Suprapubic skin (tissue), 4 donors: ENCODE data around the gene GRXCR2. TPM values are rescaled to one million over a fixed set of nuclear protein-coding genes. Genes with fewer than 3 reads are reported as not detected.
A peak's percentile ranks its signal among the peaks of the same experiment; 100 is the strongest.

ENCODE experiments used
- DNase-seq, 2 donors: peaks; one replicate each; pipeline ENCODE4 v3.0.0-alpha.2; 2019; ENCODE audit warnings: low spot score in 2 of 2
- H3K27ac ChIP-seq: fragments of 200-600 bp; sonication (generic); one replicate; pipeline ENCODE4 v1.5.1; 2019
- H3K27me3 ChIP-seq: fragments of 200-600 bp; sonication (generic); one replicate; pipeline ENCODE4 v1.5.1; 2019
- H3K36me3 ChIP-seq: fragments of 200-600 bp; sonication (generic); one replicate; pipeline ENCODE4 v1.5.1; 2019
- H3K4me1 ChIP-seq: fragments of 200-600 bp; sonication (generic); one replicate; pipeline ENCODE4 v1.5.1; 2019
- H3K4me3 ChIP-seq: fragments of 200-600 bp; sonication (generic); one replicate; pipeline ENCODE4 v1.5.1; 2019; ENCODE audit warnings: mild to moderate bottlenecking
- H3K9me3 ChIP-seq: fragments of 200-600 bp; sonication (generic); one replicate; pipeline ENCODE4 v1.5.1; 2019
- EP300 ChIP-seq: sonication (generic); formaldehyde crosslinking; IDR thresholded peaks from one replicate; pipeline ENCODE4 v1.6.1; 2017; ENCODE audit warnings: antibody characterized with exemption
- POLR2A ChIP-seq, 2 donors: fragments of 450-650 bp; IDR thresholded peaks; one replicate each; pipeline ENCODE4 v1.6.1; 2017; ENCODE audit warnings: antibody characterized with exemption in 2 of 2, mild to moderate bottlenecking in 2 of 2, moderate library complexity in 2 of 2
- POLR2AphosphoS5 ChIP-seq, 3 donors: sonication (generic); formaldehyde crosslinking; IDR thresholded peaks; one replicate each; pipeline ENCODE4 v1.6.1; 2017; ENCODE audit warnings: antibody characterized with exemption in 3 of 3
- WGBS: methylation state at CpG from one replicate; pipeline ENCODE4 v1.1.5; 2018; 5-methylcytosine and 5-hydroxymethylcytosine counted together
- total RNA-seq, 4 donors: library from RNA; depleted of rRNA; stranded (reverse); fragments of >200 nt; gene quantifications; one replicate each; pipeline ENCODE4 v1.1.0, GENCODE V29; 2016
- TF ChIP-seq, protein P1 (sequence below), 2 donors: fragments of 200-600 bp in 1 of 2; fragments of 450-650 bp in 1 of 2; sonication (generic) in 1 of 2; IDR thresholded peaks; one replicate each; pipeline ENCODE4 v1.5.1; 2016 to 2019; ENCODE audit warnings: antibody characterized with exemption in 2 of 2, mild to moderate bottlenecking in 1 of 2, moderate library complexity in 1 of 2

The GRXCR2 gene
- total RNA-seq, 4 donors from 2014 or later, result 0.47 to 0.76 TPM; not detected in 2

DNA sequence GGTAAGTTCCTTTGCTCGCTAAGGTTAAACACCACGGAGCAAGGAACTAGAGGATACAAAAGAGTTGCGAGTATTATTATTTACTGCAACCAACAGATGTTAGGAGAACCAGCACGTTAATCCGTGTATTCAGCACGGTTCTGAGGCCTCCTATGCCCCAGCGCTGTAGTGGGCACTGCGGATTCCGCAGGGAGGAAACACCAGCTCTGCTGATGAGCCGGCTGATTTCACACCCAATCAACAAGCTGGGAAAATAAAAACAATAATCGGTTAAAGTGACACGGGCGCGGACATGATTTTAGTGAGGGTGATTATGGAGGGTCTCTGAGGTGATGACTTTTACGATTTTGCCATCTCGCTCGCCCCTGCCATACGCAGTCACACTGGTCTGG is 37.0 kb downstream of the GRXCR2 start:
- no peak for DNase-seq
- Histone ChIP-seq H3K27me3 (no peaks in the 10 kb centered on the region), H3K36me3 (no peaks in the 10 kb centered on the region), H3K4me3 (peak overlapping the region; percentile 67), H3K9me3 (no peaks in the 10 kb centered on the region), H3K27ac (no peak overlapping the region), H3K4me1 (peaks cover 14% of the 10 kb centered on the region)
- 61% methylated on average over 18 of the region's 18 CpGs for whole genome bisulfite sequencing
- TF ChIP-seq EP300 (no peak), POLR2AphosphoS5 (IDR thresholded peaks at IDR 0.05) (no peak), POLR2A (IDR thresholded peaks at IDR 0.05) (no peak)

DNA sequence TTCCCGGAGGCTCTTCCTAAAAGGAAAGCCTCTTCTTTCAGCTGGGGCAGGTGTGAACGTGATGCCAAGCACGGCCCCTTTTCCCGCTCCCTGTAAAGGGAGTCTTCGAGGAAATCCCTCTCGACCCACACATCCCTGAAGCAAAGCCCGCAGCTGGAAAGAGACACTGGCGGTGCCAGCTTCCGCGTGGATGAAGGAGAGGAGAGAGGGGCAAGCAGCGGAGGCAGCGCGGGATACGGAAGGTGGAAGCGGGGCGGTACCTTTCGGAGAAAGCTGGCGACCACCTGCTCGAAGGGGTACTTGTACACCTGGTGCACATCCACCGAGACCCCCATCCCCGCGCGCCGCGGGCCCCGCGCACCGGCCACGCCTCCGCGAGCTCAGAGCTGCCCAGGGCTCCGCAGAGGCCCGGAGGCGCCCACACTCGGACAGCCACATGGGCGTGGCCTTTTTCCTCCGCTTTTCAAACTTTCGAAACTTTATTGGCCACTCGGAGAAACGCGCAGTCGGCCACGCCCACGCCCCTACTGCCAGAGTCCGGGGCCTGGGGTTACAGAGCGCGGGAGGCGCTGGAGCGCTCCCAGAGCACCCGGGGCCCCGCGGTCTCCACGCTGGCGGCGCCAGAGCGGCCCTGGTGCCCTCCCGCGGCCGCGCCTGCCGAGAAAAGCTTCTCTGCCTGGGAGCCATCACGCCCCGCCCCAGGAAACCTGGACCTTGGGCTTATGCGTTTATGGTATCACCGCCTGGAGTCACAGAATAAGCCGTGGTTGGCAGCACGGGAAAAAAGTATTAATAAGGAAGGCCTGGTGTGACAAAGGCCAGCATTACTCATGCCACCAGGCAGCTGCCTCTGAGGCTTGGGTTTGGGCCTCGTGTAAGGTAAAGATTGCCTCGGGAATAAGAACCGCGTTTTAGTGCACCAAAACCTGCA is 37.6 kb downstream of the GRXCR2 start, which contains the start of gene PRELID2:
TSS of gene PRELID2 (minus strand) at position 426 of the 931 bp plus-strand sequence. CDS start at position 335, 91 bp downstream.
- Histone ChIP-seq H3K9me3 (no peaks in the 10 kb centered on the region), H3K4me1 (peaks cover 20% of the 10 kb centered on the region), H3K27ac (peak within 1 kb of the TSS; percentile 74), H3K27me3 (no peaks in the 10 kb centered on the region), H3K4me3 (peak within 1 kb of the TSS; percentile 67), H3K36me3 (no peaks in the 10 kb centered on the region)
- 2% methylated on average over 13 of the region's 71 CpGs for WGBS
- TF ChIP-seq POLR2A (IDR thresholded peaks at IDR 0.05) (peak in 1 of 2 donors; percentile 35), POLR2AphosphoS5 (IDR thresholded peaks at IDR 0.05) (no peak)
- DNase-seq, result peak; percentile 88 to 90

DNA sequence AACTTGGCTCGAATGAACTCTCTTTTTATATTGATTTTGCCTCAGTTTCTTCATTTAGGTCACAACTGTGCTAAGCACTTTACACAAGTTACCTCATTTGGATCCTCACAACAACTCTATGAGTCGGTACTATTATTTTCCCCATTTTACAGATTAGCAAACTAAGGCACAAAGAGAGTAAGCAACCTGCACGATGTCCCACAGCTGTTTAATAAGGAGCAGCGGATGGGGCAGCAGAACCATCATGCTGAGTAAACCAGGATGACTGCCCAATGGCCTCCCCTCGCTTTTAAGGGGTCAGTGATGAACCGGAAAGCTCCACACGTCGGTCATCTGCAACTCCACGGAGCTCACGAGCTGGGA is 38.3 kb downstream of the GRXCR2 start:
- peak overlapping the region; percentile 67 for H3K4me3 ChIP-seq
- no peak for DNase-seq
- WGBS, result 21% methylated on average over 8 of the region's 10 CpGs
- TF ChIP-seq, protein P1, sequence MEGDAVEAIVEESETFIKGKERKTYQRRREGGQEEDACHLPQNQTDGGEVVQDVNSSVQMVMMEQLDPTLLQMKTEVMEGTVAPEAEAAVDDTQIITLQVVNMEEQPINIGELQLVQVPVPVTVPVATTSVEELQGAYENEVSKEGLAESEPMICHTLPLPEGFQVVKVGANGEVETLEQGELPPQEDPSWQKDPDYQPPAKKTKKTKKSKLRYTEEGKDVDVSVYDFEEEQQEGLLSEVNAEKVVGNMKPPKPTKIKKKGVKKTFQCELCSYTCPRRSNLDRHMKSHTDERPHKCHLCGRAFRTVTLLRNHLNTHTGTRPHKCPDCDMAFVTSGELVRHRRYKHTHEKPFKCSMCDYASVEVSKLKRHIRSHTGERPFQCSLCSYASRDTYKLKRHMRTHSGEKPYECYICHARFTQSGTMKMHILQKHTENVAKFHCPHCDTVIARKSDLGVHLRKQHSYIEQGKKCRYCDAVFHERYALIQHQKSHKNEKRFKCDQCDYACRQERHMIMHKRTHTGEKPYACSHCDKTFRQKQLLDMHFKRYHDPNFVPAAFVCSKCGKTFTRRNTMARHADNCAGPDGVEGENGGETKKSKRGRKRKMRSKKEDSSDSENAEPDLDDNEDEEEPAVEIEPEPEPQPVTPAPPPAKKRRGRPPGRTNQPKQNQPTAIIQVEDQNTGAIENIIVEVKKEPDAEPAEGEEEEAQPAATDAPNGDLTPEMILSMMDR (IDR thresholded peaks at IDR 0.05), result no peak
- TF ChIP-seq POLR2AphosphoS5 (IDR thresholded peaks at IDR 0.05), result no peak
- TF ChIP-seq EP300, result no peak
- no peak for TF ChIP-seq POLR2A (IDR thresholded peaks at IDR 0.05)
- no peaks in the 10 kb centered on the region for H3K9me3 ChIP-seq
- no peak overlapping the region for H3K27ac ChIP-seq
- H3K4me1 ChIP-seq, result peaks cover 21% of the 10 kb centered on the region
- H3K36me3 ChIP-seq, result no peaks in the 10 kb centered on the region
- H3K27me3 ChIP-seq, result no peaks in the 10 kb centered on the region

DNA sequence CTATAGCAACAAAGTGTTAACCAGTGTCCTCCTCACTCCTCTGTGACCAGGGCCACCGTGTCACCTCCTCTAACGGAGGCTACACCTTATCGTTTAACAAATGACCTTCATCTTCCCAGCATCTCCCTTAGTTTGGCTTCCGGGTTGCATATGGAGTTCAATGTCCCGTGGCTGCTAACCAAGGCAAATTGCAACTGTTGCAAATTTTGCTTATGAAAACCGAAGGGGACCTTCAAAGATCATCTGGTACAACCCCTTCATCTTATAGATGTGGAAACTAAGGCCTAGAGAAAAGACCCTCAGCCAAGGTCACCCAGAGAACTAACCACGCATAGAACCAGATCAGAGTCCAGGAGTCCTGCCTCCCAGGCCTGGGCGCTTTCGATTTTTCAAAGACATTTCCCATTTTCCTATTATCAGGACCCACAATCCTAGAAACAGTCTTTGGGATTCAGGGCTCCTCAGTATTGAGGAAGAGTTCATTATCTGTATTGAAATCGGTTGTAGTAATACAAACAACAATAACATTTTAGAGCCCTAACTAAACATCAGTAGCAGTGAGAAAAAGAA is 39.1 kb downstream of the GRXCR2 start:
- Histone ChIP-seq H3K9me3 (no peaks in the 10 kb centered on the region), H3K36me3 (no peaks in the 10 kb centered on the region), H3K27ac (no peak overlapping the region), H3K27me3 (no peaks in the 10 kb centered on the region), H3K4me3 (peak overlapping the region; percentile 67), H3K4me1 (peaks cover 21% of the 10 kb centered on the region)
- no peak for TF ChIP-seq EP300
- no peak for TF ChIP-seq POLR2AphosphoS5 (IDR thresholded peaks at IDR 0.05)
- no peak for TF ChIP-seq POLR2A (IDR thresholded peaks at IDR 0.05)
- TF ChIP-seq, protein P1 (IDR thresholded peaks at IDR 0.05), result no peak
- DNase-seq, result no peak
- WGBS, result 78% methylated on average over 10 of the region's 10 CpGs

DNA sequence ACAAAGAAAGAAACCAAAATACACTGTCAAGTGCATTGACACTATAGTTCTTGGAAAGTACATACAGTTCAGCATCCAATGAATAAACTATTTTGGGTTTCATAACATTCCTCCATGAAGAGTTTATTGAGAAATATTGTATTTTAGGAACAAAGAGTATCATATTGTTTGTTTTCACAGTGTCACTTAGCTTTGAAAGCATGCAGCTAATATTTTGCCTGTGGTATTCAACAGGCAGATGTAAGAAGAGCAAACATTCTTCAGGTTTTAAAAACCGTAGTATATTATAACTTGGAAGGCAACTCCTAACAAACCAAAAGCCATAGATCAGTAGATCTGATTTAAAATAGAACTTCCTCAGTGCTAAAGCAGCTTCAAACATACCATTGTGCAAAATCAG is 42.2 kb downstream of the GRXCR2 start:
- 11% methylated on average over 1 of the region's 1 CpG for WGBS
- H3K4me3 ChIP-seq, result no peak overlapping the region
- H3K4me1 ChIP-seq, result peaks cover 21% of the 10 kb centered on the region
- no peak for DNase-seq
- no peak overlapping the region for H3K27ac ChIP-seq
- no peaks in the 10 kb centered on the region for H3K36me3 ChIP-seq
- no peaks in the 10 kb centered on the region for H3K27me3 ChIP-seq
- TF ChIP-seq EP300, result no peak
- H3K9me3 ChIP-seq, result no peaks in the 10 kb centered on the region

DNA sequence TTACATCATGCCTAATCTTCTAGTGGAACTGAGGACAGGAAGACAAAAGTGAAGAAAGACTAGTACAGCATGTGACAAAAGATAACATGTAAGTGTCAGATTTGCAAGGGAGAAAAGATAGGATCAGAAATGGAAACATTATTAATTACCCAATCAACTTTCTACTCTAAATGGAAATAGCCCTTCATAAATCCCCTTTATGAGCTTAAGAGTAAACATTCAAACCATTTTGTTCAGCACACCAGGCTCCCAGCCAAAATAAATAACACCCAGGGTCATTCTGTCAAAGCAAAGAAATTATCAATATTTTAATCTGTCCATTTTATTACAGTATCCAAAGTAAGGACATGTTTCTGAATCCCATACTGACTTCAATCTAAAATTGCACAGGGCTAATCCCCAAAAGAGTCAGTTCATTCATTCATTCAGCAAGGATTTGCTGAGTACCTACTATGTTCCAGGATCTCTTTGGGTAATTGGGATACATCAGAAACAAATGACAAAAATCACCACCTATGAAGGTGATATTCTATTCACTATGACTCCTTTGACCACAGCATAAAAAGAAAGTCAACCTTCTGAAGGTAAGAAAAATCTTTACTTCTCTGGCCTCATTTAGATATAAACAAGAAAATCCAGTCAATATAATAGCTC is 43.0 kb downstream of the GRXCR2 start:
- H3K27ac ChIP-seq, result no peak overlapping the region

More for the DNA sequence above, 43.0 kb downstream of the GRXCR2 start:
- Histone ChIP-seq H3K27me3 (no peaks in the 10 kb centered on the region), H3K4me3 (no peak overlapping the region), H3K36me3 (no peaks in the 10 kb centered on the region), H3K4me1 (peaks cover 21% of the 10 kb centered on the region), H3K9me3 (no peaks in the 10 kb centered on the region)
- DNase-seq, result no peak
- TF ChIP-seq POLR2AphosphoS5 (IDR thresholded peaks at IDR 0.05), result no peak
- no peak for TF ChIP-seq POLR2A (IDR thresholded peaks at IDR 0.05)
- TF ChIP-seq, protein P1 (IDR thresholded peaks at IDR 0.05), result no peak
- TF ChIP-seq EP300, result no peak
